HG02610 (cell line): ENCODE measurements around the gene HS2ST1.
A peak's percentile ranks its signal among the peaks of the same experiment; 100 is the strongest.
"Not testable (repeated sequence)": the region's sequence is repeated elsewhere in the genome, so short reads cannot be mapped to it uniquely, and the experiment has no call there.

Source experiments
- ATAC-seq: cut with Tn5 transposase; IDR thresholded peaks from one replicate; pipeline ENCODE4 v1.9.1; 2021; ENCODE audit warnings: mild to moderate bottlenecking, moderate library complexity; ENCODE audit not compliant: unreplicated experiment

The HS2ST1 gene

GRCh38 chr1:86965012-86965826, 50.8 kb downstream of the HS2ST1 start:
- ATAC-seq = no peak

GRCh38 chr1:86965827-86966182, 51.4 kb downstream of the HS2ST1 start:
- peak; percentile 84 for ATAC-seq

- no peak for ATAC-seq
Measured at GRCh38 chr1:86970938-86971337, 56.5 kb downstream of the HS2ST1 start.

- ATAC-seq = no peak
Measured at GRCh38 chr1:86971778-86972177, 57.3 kb downstream of the HS2ST1 start.

DNA sequence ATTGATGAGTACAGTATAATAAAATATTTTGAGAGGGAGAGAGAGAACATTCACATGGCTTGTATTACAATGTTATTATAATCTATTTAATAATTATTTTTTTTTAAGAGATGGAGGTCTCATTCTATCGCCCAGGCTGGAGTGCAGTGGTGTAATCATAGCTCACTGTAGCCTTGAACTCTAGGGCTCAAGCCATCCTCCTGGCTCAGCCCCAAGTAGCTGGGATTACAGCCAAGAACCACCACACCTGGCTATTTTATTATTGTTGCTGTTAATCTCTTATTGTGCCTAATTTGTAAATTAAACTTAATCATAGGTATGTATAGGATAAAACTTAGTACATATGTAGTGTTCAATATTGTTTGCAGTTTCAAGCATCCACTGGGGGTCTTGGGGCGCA, 57.8 kb downstream of the HS2ST1 start:
- no peak for ATAC-seq

- ATAC-seq = no peak
Measured at GRCh38 chr1:86975993-86976550, 61.6 kb downstream of the HS2ST1 start.

DNA sequence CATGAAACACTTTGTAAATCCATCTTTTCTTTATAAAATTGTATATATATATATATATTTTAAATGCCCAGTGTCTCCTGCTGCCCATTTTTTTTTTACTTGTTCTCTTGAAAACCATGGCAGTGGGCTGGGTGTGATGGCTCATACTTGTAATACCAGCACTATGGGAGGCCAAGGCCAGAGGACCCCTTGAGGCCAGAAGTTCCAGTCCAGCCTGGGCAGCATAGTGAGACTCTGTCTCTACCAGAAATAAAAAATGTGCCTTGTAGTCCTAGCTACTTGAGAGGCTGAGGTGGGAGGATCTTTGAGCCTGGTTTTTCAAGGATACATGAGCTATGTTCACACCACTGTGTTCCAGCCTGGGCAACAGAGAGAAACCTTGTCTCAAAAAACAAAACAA, 62.2 kb downstream of the HS2ST1 start:
- ATAC-seq = no peak

- no peak for ATAC-seq
Measured at GRCh38 chr1:86981482-86982213, 67.2 kb downstream of the HS2ST1 start.

DNA sequence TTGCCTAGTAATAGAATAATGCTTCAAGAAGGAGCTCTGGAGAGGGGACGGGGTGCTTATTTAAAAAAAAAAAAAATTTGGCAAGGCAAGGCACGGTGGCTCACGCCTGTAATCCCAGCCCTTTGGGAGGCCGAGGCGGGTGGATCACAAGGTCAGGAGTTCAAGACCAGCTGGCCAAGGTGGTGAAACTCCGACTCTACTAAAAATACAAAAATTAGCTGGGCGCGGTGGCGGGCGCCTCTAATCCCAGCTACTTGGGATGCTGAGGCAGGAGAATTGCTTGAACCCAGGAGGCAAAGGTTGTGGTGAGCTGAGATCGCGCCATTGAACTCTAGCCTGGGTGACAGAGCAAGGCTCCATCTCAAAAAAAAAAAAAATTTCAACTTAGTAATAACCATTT, 69.2 kb downstream of the HS2ST1 start:
- not testable (repeated sequence) for ATAC-seq

DNA sequence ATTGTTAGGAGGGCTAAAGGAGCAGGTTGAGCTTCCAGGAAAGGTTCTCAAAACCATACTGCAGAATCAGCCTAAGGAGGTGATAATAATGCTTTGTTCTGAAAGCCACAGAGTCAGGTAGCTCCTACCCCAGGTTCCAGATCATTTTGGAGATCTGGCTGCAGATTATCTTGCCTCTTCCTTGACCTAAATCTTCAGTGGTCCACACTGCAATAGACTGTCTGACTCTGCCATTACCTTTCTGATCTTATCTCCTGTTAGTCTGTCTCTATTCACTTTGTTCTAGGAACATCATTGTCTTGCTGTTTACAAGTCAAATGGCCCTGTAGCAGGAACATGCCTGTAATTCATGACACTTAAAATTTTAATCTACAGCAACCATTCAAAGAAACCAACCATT, 73.0 kb downstream of the HS2ST1 start:
- no peak for ATAC-seq

GRCh38 chr1:86988835-86989234, 74.4 kb downstream of the HS2ST1 start:
- no peak for ATAC-seq

GRCh38 chr1:86989690-86990089, 75.3 kb downstream of the HS2ST1 start:
- ATAC-seq = not testable (repeated sequence)

DNA sequence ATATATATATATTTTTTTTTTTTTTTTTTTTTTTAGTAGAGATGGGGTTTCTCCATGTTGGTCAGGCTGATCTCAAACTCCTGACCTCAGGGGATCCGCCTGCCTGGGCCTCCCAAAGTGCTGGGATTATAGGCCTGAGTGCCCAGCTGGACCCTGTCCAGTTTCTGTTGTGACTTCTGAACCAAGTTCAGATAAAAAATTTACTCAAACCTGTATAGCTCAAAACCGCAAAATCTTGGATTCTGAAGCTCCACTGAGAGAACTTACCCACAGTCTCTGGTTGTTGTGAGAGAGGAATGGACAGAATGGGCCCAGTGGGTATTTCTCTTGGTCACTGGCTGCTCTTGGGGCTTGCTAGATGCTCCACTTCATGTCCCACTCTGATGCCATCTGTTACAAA, 76.4 kb downstream of the HS2ST1 start:
- ATAC-seq = no peak

DNA sequence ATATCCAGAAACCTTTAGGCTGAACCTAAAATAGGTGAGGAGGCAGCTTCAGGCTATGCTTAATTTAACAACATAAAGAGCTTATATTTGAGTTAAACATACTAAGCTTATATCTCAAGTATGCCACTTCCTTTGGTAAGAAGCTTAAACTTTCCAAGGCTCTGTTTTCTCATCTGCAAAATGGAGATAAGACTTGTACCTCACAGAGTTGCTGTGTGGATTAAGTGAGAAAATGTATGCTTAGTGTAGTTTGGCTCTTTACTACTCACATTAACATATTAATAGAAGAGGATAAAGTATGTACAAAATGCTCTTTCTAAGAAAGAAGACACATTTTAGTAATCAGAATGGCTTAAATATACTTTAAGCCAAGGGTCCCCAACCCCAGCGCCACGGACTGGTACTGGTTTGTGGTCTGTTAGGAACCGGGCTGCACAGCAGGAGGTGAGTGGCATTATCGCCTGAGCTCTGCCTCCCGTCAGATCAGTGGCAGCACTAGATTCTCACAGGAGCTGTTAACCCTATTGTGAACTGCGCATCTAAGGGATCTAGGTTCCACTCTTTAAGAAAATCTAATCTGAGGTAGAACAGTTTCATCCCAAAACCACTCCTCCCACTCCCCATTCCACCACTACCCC, 77.2 kb downstream of the HS2ST1 start:
- no peak for ATAC-seq

DNA sequence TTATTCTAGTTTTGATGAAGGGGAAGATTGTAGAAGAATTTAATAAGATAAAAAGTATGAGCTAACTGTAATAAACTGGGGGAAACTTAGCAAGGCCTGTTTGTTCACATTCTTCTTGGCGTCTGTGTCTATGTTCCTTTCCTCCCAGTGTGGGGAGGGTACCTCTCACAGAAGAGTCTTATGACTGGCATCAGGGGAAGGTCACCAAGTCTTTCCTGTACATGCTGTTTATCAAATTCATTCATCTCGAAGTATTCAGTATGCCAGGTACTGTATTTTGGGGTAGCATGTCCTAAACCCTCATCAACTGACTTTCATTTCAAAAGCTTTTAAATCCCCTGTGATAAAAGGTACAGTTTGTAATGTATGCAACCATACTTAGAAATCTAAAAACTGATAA, 78.4 kb downstream of the HS2ST1 start:
- ATAC-seq = no peak

- no peak for ATAC-seq
Measured at GRCh38 chr1:86993269-86993985, 79.0 kb downstream of the HS2ST1 start.

GRCh38 chr1:86994061-86994460, 79.6 kb downstream of the HS2ST1 start:
- ATAC-seq = no peak

DNA sequence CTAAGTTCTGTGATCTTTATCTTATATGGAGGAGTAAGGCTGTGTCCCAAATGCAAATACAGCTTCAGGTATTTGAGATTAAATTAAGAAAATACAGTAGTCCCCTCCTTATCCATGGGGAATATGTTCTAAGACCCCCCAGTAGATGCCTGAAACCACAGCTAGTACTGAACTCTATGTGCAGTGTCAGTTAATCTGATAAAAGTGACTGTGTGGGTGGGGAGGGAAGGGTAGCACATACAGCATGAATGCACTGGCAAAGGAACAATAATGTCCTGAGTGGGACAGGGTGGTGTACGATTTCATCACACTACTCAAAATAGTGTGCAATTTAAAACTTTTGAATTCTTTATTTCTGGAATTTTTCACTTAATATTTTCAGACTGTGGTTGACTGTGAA, 83.1 kb downstream of the HS2ST1 start:
- ATAC-seq = no peak

GRCh38 chr1:86998280-86998679, 83.8 kb downstream of the HS2ST1 start:
- no peak for ATAC-seq

DNA sequence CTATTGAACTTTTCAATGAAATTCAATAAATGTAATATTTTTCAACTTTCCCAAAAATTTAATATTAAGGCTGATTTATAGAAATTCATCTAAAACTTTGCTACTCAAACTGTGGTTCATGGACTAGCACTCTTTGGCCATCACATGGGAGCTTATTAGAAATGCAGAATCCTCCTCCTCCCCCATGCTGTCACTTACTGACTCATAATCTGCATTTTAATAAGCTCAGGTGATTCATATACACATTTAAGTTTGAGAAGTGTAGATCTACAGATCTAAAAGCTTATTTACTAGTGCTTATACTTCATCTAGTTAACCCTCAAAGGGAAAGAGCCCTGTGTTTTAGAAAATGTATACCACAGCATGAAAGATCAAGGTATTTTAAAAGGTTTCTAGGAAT, 84.3 kb downstream of the HS2ST1 start:
- ATAC-seq = no peak

DNA sequence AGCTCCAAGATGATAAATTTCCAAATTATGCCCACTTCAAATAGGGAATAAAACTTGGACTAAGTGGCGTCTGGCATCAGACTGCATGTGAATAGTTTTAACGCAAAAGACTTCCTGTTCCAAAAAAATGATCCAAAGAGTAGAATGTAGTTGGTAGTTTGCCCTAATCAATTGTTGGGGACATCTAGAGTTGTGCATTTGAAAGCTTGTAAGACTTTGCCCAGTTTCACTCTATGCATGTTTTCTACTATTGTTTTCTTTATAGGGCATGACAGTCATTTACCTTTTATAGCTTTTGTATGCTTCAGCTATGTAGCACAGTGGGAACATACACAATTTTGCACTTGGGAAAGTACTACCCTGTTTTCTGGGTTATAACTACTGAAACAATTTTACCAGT, 86.0 kb downstream of the HS2ST1 start:
- ATAC-seq = no peak
